Tracheal epithelial cell (primary cell): Measurements from ENCODE around the gene KCTD6. TPM values are rescaled to one million over a fixed set of nuclear protein-coding genes. Genes with fewer than 3 reads are reported as not detected.

Source experiments
- total RNA-seq: library from RNA; depleted of rRNA; stranded (reverse); fragments of >200 nt; gene quantifications from 2 replicates; pipeline ENCODE4 v1.2.1, GENCODE V29; 2014

KCTD6 gene
- total RNA-seq = 3.4 and 4.9 TPM in 2 replicates

DNA sequence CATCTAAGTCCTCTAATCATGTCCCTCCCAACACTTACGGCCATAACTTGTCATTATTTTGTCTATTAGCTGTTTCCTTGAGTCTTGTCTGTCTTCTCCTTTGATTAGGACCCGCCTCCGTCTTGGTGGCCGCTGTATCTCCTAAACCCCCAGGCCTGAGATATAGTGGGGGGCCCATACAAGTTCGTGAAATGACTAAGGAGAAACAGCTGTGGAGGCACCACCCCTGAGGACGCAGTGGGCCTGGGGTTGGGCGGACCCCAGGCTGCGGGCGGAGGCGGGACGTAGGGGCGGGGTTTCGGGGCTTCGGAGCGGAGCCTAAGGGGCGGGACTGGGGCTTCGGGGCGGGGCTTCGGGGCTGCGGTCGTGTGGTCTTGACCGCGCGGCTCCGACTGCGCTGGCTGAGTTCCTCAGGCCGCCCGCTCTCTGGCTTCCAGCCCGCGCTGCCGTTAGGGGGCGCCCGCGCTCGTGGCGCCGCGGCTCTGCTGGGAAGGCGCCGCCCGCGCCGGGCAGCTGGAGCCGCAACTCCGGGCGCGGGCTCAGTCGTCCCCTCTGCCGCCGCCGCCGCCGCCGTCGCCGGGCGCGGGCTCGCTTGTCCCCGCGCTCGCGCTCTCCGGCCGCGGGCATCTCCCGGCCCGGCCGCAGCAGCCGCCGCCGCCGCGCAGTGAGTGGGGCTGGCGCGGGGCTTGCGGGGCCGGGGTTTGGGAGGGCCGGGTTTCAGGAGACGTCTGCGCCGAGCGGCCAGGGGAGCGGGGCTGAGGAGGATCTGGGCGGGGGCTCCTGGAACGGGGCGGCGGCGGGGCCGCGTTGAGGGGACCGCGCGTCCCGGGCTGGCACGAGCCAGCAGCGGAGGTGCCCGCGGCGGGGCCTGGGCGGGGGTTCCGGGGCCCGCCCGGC is at the start of gene KCTD6:
Gene KCTD6, plus strand, starts transcription at position 591 of the 897 bp plus-strand sequence. CDS start 6,660 bp downstream, outside the sequence.

DNA sequence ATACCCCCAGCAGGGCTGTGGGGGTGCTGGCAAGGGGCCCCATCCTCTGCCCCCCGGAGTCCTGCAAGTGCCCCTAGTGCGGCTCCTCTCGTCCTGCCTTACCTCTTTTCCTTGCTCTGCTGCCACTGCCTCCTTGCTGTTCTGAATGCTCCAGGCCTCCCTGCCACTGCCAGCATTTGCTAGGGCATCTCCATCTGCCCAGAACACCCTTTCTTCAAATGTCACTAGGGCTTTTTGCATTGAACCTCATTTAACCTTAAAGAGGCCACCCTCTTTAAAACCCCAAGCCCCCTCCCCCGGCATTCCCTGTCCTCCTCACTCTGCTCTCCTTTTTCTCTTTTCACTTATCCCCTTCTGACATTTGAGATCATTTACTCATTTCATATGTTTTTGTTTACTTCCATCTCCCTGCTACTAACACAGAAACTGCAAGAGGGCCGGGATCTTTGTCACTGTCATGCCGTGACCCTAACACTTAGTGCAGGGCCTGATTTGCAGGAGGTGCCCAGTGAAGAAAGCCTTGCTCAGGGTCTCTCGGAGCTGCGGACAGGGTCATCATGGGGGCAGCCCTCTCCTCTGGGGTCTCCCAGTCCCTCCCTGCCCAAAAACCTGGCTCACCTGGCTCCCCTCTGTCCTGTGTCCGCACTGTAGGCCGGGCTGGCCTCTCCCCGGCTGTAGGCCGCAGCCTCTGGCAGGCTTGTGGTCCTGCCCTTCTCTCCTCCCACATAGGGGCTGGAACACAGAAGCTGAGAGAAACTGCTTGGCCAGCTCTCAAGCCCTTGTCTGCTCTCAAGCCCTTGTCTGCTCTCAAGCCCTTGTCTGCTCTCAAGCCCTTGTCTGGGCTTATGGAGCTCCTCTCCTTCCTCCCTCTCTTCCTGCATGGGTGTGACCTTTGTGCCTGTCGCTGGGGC is 44.9 kb downstream of the KCTD6 start, which contains the start of gene ACOX2:
Gene ACOX2, minus strand, starts transcription at position 690 of the 911 bp plus-strand sequence. CDS start 2,084 bp downstream, outside the sequence.

Other genes with a start within 250 kb of the KCTD6 start
- 13.7 and 17.3 TPM in 2 replicates for gene RPP14, start 185.9 kb upstream of the KCTD6 start, total RNA-seq
- gene HTD2, start 185.6 kb upstream of the KCTD6 start, total RNA-seq = 10.6 and 22.8 TPM in 2 replicates
- 18.6 and 27.9 TPM in 2 replicates for gene PXK, start 159.2 kb upstream of the KCTD6 start, total RNA-seq
- 40.5 and 60.2 TPM in 2 replicates for gene PDHB, start 58.3 kb upstream of the KCTD6 start, total RNA-seq
- gene ACOX2, start 45.1 kb downstream of the KCTD6 start, total RNA-seq = under 0.01 TPM in 1 of 2 replicates, not detected in the other
- gene FAM107A, start 85.3 kb downstream of the KCTD6 start, total RNA-seq = 0.24 TPM in 1 of 2 replicates, not detected in the other
- gene FAM3D, start 174.7 kb downstream of the KCTD6 start, total RNA-seq = 0.72 and 4.5 TPM in 2 replicates